HCEC 1CT (cell line): ENCODE results near the gene NISCH.

Experiments used
- DNase-seq: peaks from one replicate; pipeline ENCODE4 v3.0.0-alpha.2; 2017

Gene NISCH

GRCh38 chr3:52472239-52473000, 17.0 kb downstream of the NISCH start:
- no peak for DNase-seq

GRCh38 chr3:52473026-52473425, 17.6 kb downstream of the NISCH start:
- no peak for DNase-seq

- no peak for DNase-seq
These were observed 21.8 kb downstream of the NISCH start for GRCh38 chr3:52477076-52477795.

GRCh38 chr3:52477796-52478095, 22.3 kb downstream of the NISCH start:
- DNase-seq, result no peak

- DNase-seq, result no peak
These were observed 23.9 kb downstream of the NISCH start for GRCh38 chr3:52479037-52479876.

- DNase-seq, result no peak
These were observed 24.6 kb downstream of the NISCH start for GRCh38 chr3:52479877-52480575.

GRCh38 chr3:52480768-52481715, 25.6 kb downstream of the NISCH start:
- no peak for DNase-seq

- peak; percentile 1 for DNase-seq
These were observed 26.6 kb downstream of the NISCH start for GRCh38 chr3:52481819-52482521.

- DNase-seq, result no peak
These were observed 27.7 kb downstream of the NISCH start for GRCh38 chr3:52483081-52483480.

- DNase-seq, result no peak
These were observed 28.4 kb downstream of the NISCH start for GRCh38 chr3:52483577-52484381.

- DNase-seq, result no peak
These were observed 29.5 kb downstream of the NISCH start for GRCh38 chr3:52484680-52485461.

GRCh38 chr3:52487050-52487787, 31.8 kb downstream of the NISCH start:
- DNase-seq, result no peak

- DNase-seq, result no peak
These were observed 32.6 kb downstream of the NISCH start for GRCh38 chr3:52487788-52488691.

- no peak for DNase-seq
These were observed 33.3 kb downstream of the NISCH start for GRCh38 chr3:52488746-52489145.

- DNase-seq, result no peak
These were observed 34.0 kb downstream of the NISCH start for GRCh38 chr3:52489453-52489852.

- no peak for DNase-seq
These were observed 34.9 kb downstream of the NISCH start for GRCh38 chr3:52490035-52490938.
